Lower lobe of right lung (tissue), 2 donors: Measurements from ENCODE around the gene IMMP2L. TPM values are rescaled to one million over a fixed set of nuclear protein-coding genes. Genes with fewer than 3 reads are reported as not detected.
A peak's percentile ranks its signal among the peaks of the same experiment; 100 is the strongest.

Source experiments
- ATAC-seq, 2 donors: fragments of 200-7000 bp; cut with Tn5 transposase; one replicate each; pipeline ENCODE4 v1.9.1; 2020 to 2022; ENCODE audit warnings: mild to moderate bottlenecking in 2 of 2, moderate library complexity in 2 of 2
- DNase-seq: peaks from one replicate; pipeline ENCODE4 v3.0.0-alpha.2; 2020
- H3K27ac ChIP-seq: fragments of 200-600 bp; one replicate; pipeline ENCODE4 v1.8.0; 2022
- H3K27me3 ChIP-seq: fragments of 200-600 bp; one replicate; pipeline ENCODE4 v1.8.0; 2022; ENCODE audit warnings: low read depth
- H3K36me3 ChIP-seq: fragments of 200-600 bp; one replicate; pipeline ENCODE4 v1.8.0; 2022; ENCODE audit warnings: mild to moderate bottlenecking
- H3K4me1 ChIP-seq: fragments of 200-600 bp; one replicate; pipeline ENCODE4 v1.8.0; 2022
- H3K4me3 ChIP-seq: fragments of 200-600 bp; one replicate; pipeline ENCODE4 v1.8.0; 2022; ENCODE audit warnings: mild to moderate bottlenecking
- H3K9me3 ChIP-seq: fragments of 200-600 bp; one replicate; pipeline ENCODE4 v1.8.0; 2022
- CTCF ChIP-seq: fragments of 200-600 bp; IDR thresholded peaks from one replicate; pipeline ENCODE4 v1.8.0; 2022; ENCODE audit warnings: antibody characterized with exemption, mild to moderate bottlenecking
- intact Hi-C: fragments of 100-400 bp; cut with DNase I; formaldehyde crosslinking; loops from one replicate; pipeline ENCODE4 v1.11.0; 2022
- total RNA-seq: library from RNA; stranded (reverse); fragmentation: NEBNext Ultra II Directional; extraction: Animal tissue kit (Norgen Biotek cat#: 25700); gene quantifications from one replicate; pipeline ENCODE4 v1.2.1, GENCODE V29; 2021
- donor health status: DM: no; HTN: yes; CAD: no; lungs with severe emphysema.

Gene IMMP2L
- total RNA-seq, 1 donor from 2014 or later, result 14.7 TPM

GRCh38 chr7:111025006-111025405, 537.3 kb downstream of the IMMP2L start:
- no peaks in the 10 kb centered on the region for H3K9me3 ChIP-seq
- DNase-seq (no peak), ATAC-seq (no peak)

GRCh38 chr7:111018960-111019736, 543.1 kb downstream of the IMMP2L start:
- intact Hi-C loops, result no loop called here
- Histone ChIP-seq H3K4me3 (no peak overlapping the region), H3K27ac (no peak overlapping the region), H3K36me3 (no peaks in the 10 kb centered on the region), H3K4me1 (no peaks in the 10 kb centered on the region), H3K27me3 (no peaks in the 10 kb centered on the region), H3K9me3 (no peaks in the 10 kb centered on the region)
- TF ChIP-seq CTCF, result no peak
- DNase-seq (no peak), ATAC-seq (no peak)

More at GRCh38 chr7:111025006-111025405, 537.3 kb downstream of the IMMP2L start:
- no peak for TF ChIP-seq CTCF
- no peak overlapping the region for H3K27ac ChIP-seq
- peaks cover 6% of the 10 kb centered on the region for H3K4me1 ChIP-seq
- intact Hi-C loops, result no loop called here
- H3K27me3 ChIP-seq, result no peaks in the 10 kb centered on the region
- H3K4me3 ChIP-seq, result no peak overlapping the region
- no peaks in the 10 kb centered on the region for H3K36me3 ChIP-seq

- intact Hi-C loops, result no loop called here
- Histone ChIP-seq H3K4me1 (no peaks in the 10 kb centered on the region), H3K4me3 (no peak overlapping the region), H3K36me3 (no peaks in the 10 kb centered on the region), H3K9me3 (no peaks in the 10 kb centered on the region), H3K27me3 (no peaks in the 10 kb centered on the region), H3K27ac (no peak overlapping the region)
- DNase-seq (no peak), ATAC-seq (no peak)
- TF ChIP-seq CTCF, result no peak
Observed at GRCh38 chr7:111018447-111018846, 543.8 kb downstream of the IMMP2L start.

- peak in 1 of 2 donors; percentile 78 for ATAC-seq
- peak; percentile 45 for DNase-seq
- Histone ChIP-seq H3K27me3 (no peaks in the 10 kb centered on the region), H3K4me1 (peaks cover 7% of the 10 kb centered on the region), H3K9me3 (no peaks in the 10 kb centered on the region), H3K4me3 (no peak overlapping the region), H3K27ac (no peak overlapping the region), H3K36me3 (no peaks in the 10 kb centered on the region)
- TF ChIP-seq CTCF, result no peak
- intact Hi-C loops, result no loop called here
Observed at GRCh38 chr7:111014079-111014478, 548.2 kb downstream of the IMMP2L start.

GRCh38 chr7:111012799-111013675, 549.3 kb downstream of the IMMP2L start:
- Histone ChIP-seq H3K36me3 (no peaks in the 10 kb centered on the region), H3K27ac (peak overlapping the region; percentile 39), H3K27me3 (no peaks in the 10 kb centered on the region), H3K9me3 (no peaks in the 10 kb centered on the region), H3K4me1 (peaks cover 7% of the 10 kb centered on the region), H3K4me3 (no peak overlapping the region)
- no peak for TF ChIP-seq CTCF
- intact Hi-C loops, result no loop called here
- ATAC-seq (peak; percentile 87 to 88), DNase-seq (peak; percentile 45)
